ENCODE results near the gene ORMDL1.
"Not testable (repeated sequence)": the region's sequence is repeated elsewhere in the genome, so short reads cannot be mapped to it uniquely, and the experiment has no call there.

The ORMDL1 gene

DNA sequence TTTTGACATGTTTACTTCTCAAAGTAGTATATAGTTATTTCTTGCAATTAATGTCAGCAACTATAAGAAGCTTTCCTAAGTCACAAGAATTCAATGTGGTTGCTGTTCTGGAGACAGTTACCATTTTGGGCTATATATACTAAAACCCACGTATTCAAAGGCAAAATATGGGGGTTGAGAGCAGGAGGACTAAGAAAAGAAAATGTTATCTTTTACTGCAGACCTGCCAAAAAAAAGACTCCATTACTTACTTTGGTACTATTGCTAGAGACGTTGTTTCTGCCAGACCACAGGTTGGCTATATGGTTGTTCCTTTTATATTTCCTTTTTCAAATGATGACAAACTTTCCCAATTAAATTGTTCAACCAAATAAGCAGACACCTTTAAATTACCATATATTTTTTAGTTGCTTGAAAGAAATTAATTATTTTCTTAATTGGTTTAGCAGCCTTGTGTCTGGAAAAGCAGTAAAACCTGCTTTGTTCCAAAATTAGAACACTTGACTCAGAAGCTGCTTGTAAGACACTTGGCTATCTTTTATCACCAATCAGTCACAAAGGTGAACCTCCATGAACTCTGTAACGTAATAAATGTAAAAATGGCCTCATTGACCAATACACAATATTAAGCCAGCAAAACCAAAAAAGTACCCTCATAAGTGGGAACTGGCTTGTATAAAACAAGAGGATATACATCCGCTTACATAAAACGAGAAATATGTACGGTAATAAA, 13.4 kb downstream of the ORMDL1 start:
- DNase-seq, result no peak

DNA sequence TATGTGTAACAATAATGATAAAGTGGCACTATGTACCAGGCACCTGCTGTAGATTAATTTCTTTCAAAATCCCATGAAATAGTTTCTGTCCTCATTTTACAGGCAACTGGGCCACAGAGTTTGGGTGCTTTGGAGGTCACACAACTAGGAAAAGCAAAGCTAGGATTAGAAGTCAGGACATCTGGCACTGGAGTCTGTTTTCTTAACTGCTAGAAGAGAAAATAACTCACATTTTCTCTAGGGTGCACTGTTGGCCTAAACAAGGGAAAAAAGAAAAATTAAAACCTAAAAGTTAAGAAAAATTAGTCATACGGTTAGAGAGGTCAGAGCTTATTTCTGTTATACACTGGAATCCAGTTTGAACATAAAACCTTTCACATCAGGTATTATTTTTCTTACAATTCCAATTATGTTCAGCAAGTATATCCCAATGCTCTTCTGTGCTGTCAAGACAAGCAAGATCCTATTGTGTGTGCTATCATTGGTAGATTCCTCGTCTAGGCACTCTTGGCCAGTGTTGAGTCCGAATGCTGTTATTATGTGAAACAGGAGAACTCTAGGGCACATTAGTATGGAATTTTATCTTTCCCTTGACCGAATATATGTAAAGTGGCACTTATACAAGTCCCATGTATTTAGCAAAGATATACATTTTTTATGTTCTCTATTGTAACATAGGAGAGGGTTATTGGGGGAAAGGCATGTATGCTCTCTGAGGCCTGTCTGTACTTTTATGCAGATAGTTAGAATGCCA, 20.1 kb downstream of the ORMDL1 start:
- no peak for DNase-seq

DNA sequence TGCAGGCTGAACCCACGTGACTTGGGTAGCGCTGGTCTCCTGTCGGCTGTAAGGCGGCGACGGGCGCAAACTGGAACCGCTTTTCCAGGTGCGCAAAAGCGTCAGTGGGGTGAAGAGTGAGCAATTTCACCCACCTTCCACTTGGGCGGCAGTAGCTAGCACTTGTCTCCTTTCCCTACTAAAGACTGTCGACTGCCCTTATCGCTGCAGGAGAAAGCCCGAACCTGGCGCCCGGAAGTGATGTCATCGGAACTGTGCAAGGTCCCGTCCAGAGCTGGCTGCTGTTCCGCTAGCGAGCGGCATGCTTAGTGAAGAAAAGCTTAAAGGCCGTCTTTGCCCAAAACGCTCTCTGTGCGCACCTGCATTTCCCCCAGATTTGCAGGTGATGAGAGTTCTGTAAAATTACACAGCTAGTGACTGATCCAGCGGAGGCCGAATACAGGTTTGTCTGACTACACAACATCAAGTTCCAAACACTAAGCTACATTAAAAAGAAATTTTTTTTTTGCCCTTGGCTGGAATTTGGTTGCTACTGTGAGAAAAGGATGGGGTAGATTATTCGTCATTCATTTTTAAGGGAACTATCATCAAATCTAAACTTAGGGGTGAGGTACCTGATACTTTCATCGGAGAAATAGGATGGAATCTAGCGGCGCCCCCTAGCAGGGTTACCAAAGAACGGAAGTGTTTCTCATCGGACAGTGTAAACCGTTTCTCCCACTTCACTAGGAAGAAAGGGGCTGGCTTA, 21.4 kb downstream of the ORMDL1 start, which contains the start of gene OSGEPL1:
OSGEPL1 (minus strand) TSS at position 242 of the 748 bp plus-strand sequence. CDS start 1,152 bp downstream, outside the sequence.
- DNase-seq, result peak; percentile 95

DNA sequence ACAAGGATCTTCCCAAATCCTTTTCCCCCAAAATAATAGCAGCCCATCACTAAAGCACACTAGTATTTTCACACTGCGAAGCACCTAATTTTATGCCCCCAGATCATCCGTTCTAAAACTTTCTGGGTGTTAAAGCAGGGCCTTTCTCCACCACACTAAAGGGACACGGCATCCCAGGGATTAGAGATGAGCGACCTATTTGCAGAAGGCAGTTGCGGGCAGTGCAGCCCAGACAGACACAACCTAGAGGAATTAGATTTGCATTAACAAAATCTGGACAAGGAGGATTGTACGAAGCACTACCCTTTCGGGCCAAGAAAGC, 21.9 kb downstream of the ORMDL1 start:
- DNase-seq, result no peak

DNA sequence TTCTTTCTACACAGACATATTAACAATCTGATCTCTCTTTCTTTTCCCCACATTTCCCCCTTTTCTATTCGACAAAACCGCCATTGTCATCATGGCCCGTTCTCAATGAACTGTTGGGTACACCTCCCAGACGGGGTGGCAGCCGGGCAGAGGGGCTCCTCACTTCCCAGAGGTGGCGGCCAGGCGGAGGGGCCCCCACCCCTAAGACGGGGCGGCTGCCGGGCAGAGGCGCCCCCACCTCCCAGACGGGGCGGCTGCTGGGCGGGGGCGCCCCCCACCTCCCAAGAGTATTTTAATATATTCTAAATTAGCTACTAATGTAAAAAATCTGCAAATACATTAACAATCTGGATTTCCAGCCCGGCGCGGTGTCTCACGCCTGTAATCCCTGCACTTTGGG, 24.0 kb downstream of the ORMDL1 start:
- not testable (repeated sequence) for DNase-seq

DNA sequence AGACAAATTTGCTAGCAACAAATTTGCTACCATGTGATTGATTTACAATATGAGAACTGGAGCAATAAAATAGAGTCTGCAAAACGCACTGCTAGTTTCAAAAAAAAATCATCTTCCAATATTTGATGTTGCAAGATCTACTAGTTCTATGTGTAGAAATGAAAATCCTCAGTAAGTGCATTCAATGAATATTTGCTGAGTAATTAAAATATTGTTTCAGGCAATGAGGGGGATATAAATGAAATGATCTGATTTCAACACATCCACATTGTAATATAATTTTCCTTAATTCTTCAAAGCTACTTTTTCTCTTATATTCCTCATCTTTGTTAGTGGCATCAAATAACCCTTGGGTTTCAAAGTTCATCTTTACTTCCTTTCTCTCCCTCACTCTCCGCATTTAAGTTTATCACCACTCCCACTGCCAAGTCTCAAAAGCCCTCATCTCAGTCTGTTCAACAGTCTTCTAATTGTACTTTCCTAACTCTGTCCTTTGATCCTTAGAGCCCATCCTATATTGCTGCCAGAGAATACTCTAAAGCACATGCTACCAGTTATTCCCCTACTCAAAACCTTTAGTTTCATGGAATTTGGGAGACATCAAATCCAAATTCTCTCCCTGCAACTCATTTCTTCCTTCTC, 27.7 kb downstream of the ORMDL1 start:
- no peak for DNase-seq

DNA sequence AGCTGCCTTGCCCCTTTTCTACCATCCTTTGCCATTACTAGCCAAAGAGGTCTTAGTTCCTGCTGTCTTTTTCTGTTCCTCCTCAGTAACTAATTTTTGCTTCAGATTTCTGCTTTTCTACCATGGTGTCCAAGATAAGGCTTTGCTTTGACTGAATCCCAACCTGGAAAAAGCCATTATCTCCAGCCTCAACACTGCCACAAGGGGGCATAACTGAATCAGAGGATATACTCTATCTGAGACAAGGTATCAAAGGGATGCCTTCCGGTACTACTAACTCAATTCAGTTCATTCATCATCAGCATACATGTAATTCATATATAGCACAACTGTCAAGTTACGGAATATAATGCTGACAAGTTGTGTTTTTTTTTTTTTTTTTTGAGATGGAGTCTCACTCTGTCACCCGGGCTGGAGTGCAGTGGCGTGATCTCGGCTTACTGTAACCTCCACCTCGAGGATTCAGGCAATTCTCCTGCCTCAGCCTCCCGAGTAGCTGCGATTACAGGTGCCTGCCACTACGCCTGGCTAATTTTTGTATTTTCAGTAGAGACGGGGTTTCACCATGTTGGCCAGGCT, 33.0 kb downstream of the ORMDL1 start:
- peak; percentile 19 for DNase-seq

DNA sequence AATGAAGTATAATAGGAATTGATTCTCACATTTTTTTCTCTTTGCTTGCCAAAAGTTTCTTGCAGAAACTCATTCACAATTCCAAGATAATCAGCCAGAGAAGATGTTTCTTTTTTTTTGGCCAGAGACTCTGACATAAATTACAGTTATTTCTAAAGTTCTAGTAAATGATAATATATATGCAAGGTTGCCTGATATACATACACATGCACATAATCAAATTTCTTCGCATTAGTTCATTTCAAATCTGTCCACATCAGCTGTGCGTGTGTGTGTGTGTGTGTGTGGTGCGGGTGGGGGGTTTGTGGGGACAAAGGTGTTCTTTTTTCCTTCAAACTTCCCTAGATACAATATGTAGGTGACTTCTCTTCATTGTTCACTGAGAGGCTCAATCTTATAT, 54.7 kb downstream of the ORMDL1 start:
- DNase-seq, result no peak

DNA sequence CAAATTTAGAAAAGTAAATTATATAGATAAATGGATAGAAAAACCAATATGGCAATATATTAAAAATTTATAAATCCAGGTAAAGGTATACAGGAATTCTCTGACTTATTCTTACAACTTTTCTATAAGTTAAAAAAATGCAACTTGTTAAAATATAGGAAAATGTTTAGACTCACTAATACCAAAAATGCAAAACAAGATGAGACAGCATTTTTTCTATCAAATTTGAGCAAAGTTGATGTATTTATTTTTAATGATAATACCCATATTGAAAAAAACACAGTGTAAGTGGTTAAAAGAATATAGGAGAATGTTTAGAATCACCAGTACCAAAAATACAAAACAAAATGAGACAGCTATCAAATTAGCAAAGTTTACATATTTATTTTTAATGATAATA, 57.3 kb downstream of the ORMDL1 start:
- no peak for DNase-seq

DNA sequence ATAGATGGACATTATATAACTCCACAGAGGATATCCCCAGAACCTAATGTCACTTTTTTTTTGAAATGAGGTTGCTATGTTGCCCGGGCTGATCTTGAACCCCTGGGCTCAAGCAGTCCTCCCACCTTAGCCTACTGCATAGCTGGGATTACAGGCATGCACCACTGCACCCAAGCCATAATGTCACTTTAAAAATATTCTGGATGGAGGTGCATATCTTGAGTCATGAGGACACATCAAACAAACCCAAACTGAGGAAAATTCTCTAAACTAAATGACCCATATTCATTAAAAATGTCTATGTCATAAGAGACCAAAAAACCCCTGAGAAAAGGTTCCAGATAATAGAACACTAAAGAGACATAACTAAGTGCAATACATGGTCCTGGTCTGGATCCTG, 57.9 kb downstream of the ORMDL1 start:
- DNase-seq, result no peak

DNA sequence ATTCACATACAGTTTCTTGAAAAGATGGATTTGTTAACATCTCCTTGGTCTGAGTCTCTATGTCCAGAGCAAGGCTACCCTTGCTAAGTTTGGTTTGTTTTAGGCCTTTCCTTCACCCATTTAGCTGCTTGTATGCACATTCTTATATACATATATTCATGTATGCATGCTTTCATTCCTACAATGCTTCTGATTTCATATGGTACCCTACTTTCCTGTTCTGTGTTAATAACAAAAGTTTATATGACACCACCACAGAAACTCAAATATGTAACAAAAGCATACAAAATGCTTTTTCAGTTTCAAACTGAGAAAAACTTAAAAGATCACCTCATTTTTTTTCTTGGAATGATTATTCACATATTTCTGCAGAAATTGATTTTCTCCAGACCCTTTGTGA, 60.9 kb downstream of the ORMDL1 start:
- DNase-seq, result no peak

Measured in stimulated activated CD4-positive, alpha-beta T cell treated with anti-CD3 and anti-CD28 coated beads, Interleukin-1b, Interleukin-23, amount 100 ng/mL, for 48 hours (primary cell).